Thymus (tissue), 11 donors: ENCODE data around the gene UBE3C. TPM values are rescaled to one million over a fixed set of nuclear protein-coding genes. Genes with fewer than 3 reads are reported as not detected.
"Not testable (repeated sequence)": the region's sequence is repeated elsewhere in the genome, so short reads cannot be mapped to it uniquely, and the experiment has no call there.

ENCODE experiments used
- DNase-seq, 9 donors: peaks; one replicate each; pipeline ENCODE4 v3.0.0-alpha.2; 2013; ENCODE audit warnings: low spot score in 9 of 9, low read depth in 6 of 9, missing footprints in 1 of 9
- H3K27ac ChIP-seq, 2 donors: one replicate each; pipeline ENCODE4 v1.5.1; 2013; ENCODE audit warnings: control low read depth in 1 of 2, low read depth in 1 of 2, low read length in 1 of 2, mild to moderate bottlenecking in 1 of 2, moderate library complexity in 1 of 2
- H3K27me3 ChIP-seq, 2 donors: one replicate each; pipeline ENCODE4 v1.5.1; 2013; ENCODE audit warnings: low read length in 1 of 2; ENCODE audit not compliant: control insufficient read depth in 2 of 2, insufficient read depth in 1 of 2
- H3K36me3 ChIP-seq, 2 donors: one replicate each; pipeline ENCODE4 v1.5.1; 2013; ENCODE audit warnings: low read length in 1 of 2, mild to moderate bottlenecking in 1 of 2, moderate library complexity in 1 of 2; ENCODE audit not compliant: control insufficient read depth in 2 of 2, insufficient read depth in 2 of 2
- H3K4me1 ChIP-seq, 2 donors: one replicate each; pipeline ENCODE4 v1.5.1; 2013; ENCODE audit warnings: low read length in 2 of 2; ENCODE audit not compliant: control insufficient read depth in 2 of 2, insufficient read depth in 2 of 2
- H3K4me3 ChIP-seq, 2 donors: one replicate each; pipeline ENCODE4 v1.5.1; 2013; ENCODE audit warnings: low read length in 2 of 2, control low read depth in 1 of 2, mild to moderate bottlenecking in 1 of 2
- H3K9me3 ChIP-seq, 2 donors: one replicate each; pipeline ENCODE4 v1.5.1; 2013; ENCODE audit warnings: low read length in 1 of 2, mild to moderate bottlenecking in 1 of 2; ENCODE audit not compliant: control insufficient read depth in 2 of 2, insufficient read depth in 1 of 2
- WGBS: extraction: QIAGEN DNeasy Blood & Tissue Kit; methylation state at CpG from one replicate; pipeline ENCODE4 v1.1.7; 2013; 5-methylcytosine and 5-hydroxymethylcytosine counted together
- polyA plus RNA-seq: library from polyadenylated mRNA; stranded (reverse); fragments of 200-250 nt; gene quantifications from one replicate; pipeline ENCODE4 v1.2.3, GENCODE V29; 2013
- total RNA-seq: library from RNA; stranded (reverse); fragments of 120-200 nt; gene quantifications from one replicate; pipeline ENCODE4 v1.2.4, GENCODE V29; 2013
- donor health status: healthy.

UBE3C gene
- total and polyA plus RNA-seq, 2 donors: 19.6 to 25.6 TPM

DNA sequence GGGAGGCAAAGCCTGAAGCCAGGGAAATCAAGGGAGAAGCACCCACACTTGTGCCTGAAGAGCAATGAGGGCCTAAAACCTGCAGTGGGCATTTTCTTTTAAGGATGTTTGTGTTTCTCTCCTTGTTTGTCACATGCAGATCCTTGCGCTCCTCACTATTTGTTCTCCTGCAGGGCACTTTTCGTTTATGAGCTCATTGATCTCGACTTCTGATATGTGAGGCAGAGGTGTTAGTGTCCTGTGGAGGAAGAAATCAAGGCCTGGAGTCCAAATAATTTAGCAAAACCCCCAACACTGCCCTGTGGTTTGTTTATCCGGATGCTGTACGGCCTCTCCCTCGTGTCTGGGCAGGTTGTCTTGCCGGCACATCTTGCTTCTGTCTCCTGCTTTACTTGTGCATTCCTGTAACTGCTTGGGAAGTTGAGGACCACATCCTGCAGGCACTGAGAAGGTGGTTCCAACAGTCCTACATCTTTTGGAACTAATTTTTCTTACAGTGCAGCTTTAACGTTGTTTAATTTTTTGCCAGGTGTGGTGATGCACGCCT is 13.7 kb downstream of the UBE3C start:
- H3K27me3 ChIP-seq: no peaks in the 10 kb centered on the region

DNA sequence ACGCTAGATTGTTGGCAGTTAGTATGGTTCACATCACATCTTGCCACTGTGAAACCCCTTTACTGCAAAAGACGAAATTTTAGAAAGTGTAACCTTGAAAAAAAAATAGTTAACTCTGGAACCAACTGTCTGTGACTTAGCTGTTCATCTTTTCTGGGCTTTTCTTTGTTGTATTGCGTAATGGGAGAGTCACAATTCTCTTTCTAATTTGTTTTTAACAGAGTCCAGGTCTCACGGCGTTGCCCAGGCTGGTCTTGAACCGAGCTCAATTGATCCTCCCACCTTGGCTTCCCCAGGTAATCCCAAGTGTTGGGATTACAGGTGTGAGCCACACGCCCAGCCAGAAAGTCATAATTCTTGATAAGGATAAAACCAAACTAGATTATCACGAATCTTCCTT is 14.5 kb downstream of the UBE3C start:
- no peak for DNase-seq
- no peaks in the 10 kb centered on the region for H3K4me1 ChIP-seq
- H3K9me3 ChIP-seq: no peaks in the 10 kb centered on the region
- peaks cover 4 to 8% of the 10 kb centered on the region in 2 donors for H3K36me3 ChIP-seq
- H3K4me3 ChIP-seq: no peak overlapping the region
- no peaks in the 10 kb centered on the region for H3K27me3 ChIP-seq
- no peak overlapping the region for H3K27ac ChIP-seq
- WGBS: 92% methylated on average over 8 of the region's 8 CpGs

More for the DNA sequence above, 13.7 kb downstream of the UBE3C start:
- no peak overlapping the region for H3K27ac ChIP-seq
- 97% methylated on average over 9 of the region's 9 CpGs for WGBS
- H3K9me3 ChIP-seq: no peaks in the 10 kb centered on the region
- H3K4me3 ChIP-seq: no peak overlapping the region
- peaks cover 4 to 8% of the 10 kb centered on the region in 2 donors for H3K36me3 ChIP-seq
- no peaks in the 10 kb centered on the region for H3K4me1 ChIP-seq
- DNase-seq: no peak

DNA sequence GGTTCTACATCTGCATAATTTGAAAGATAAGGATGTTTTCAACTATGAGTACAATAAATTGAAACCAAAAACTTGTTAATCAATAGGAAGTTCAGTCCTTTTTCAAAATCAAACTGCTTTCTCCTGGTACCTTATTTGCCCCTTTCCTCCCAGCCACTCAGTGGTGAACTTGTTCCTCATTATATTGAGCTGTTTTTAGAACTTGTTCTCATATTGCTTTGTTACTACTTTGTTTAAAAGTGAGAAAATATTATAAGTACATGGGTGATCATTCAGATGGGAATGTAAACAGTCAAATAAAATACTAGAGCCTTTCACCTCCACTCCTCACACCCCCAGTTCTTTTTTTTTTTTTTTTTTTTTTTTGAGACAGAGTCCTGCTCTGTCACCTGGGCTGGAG is 17.2 kb downstream of the UBE3C start:
- Histone ChIP-seq H3K4me3 (no peak overlapping the region), H3K27ac (no peak overlapping the region), H3K4me1 (no peaks in the 10 kb centered on the region), H3K36me3 (peaks cover 4 to 5% of the 10 kb centered on the region in 2 donors), H3K9me3 (no peaks in the 10 kb centered on the region), H3K27me3 (no peaks in the 10 kb centered on the region)
- no peak for DNase-seq

DNA sequence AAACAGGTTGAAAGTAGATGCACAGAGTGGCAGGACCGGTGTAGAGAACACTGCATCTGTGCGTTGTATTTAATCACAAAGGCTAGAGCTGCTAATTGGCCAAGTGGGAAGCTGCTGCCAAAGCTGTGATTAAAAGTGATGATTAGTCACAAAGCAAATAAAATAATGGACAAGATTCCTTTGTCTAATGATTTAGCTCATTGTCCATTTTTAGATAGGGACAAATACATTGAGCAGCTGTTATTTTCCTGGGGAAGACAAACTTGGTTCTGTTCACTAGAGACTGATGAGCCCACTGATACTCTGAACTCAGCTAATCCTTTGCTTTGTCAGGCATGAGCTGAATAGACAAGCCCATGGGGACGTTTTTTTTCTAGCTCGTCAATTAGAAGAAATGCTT is 19.7 kb downstream of the UBE3C start:
- H3K4me3 ChIP-seq: no peak overlapping the region
- no peak overlapping the region for H3K27ac ChIP-seq
- WGBS: 97% methylated on average over 4 of the region's 4 CpGs
- H3K4me1 ChIP-seq: no peaks in the 10 kb centered on the region
- H3K27me3 ChIP-seq: no peaks in the 10 kb centered on the region
- no peak for DNase-seq
- no peaks in the 10 kb centered on the region for H3K9me3 ChIP-seq
- H3K36me3 ChIP-seq: peaks cover 5 to 6% of the 10 kb centered on the region in 2 donors

DNA sequence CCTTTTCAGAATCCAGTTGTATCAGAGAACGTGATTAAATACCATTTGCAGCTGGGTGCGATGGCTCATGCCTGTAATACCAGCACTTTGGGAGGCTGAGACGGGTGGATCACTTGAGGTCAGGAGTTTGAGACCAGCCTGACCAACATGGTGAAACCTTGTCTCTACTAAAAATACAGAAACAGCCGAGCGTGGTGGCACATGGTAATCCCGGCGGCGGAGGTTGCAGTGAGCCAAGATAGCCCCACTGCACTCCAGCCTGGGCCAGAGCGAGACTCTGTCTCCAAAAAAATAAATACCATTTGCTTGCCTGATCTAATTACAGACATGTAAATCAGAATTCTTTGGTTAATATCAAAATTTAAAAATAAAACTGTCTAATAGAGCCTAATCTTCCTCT is 20.8 kb downstream of the UBE3C start:
- H3K4me3 ChIP-seq, H3K27me3 ChIP-seq, H3K9me3 ChIP-seq, H3K27ac ChIP-seq, H3K36me3 ChIP-seq, DNase-seq, H3K4me1 ChIP-seq: not testable (repeated sequence)
- 92% methylated on average over 9 of the region's 9 CpGs for WGBS

DNA sequence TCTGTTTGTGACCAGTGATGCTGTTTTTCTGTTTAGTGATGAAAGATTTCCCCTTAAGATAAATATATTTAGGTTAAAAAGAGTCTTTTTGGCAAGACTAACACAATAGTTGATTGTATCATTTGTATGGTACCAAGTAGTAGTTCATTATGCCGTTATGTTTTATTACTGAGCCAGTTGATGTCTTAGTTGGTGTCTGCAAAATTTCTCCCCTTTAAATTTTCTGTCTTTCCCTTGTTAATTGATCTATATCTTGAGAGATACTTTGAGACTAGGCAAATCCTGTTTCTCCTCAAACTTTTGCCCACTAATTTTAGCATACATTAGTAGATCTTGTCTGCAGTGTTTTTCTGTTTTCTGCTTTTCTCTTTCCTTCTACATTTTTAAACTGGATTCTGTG is 21.7 kb downstream of the UBE3C start:
- Histone ChIP-seq H3K27me3 (no peaks in the 10 kb centered on the region), H3K4me1 (no peaks in the 10 kb centered on the region), H3K4me3 (no peak overlapping the region), H3K36me3 (peaks cover 9 to 16% of the 10 kb centered on the region in 2 donors), H3K27ac (no peak overlapping the region), H3K9me3 (no peaks in the 10 kb centered on the region)
- DNase-seq: no peak
- 100% methylated on average over 1 of the region's 1 CpG for WGBS

DNA sequence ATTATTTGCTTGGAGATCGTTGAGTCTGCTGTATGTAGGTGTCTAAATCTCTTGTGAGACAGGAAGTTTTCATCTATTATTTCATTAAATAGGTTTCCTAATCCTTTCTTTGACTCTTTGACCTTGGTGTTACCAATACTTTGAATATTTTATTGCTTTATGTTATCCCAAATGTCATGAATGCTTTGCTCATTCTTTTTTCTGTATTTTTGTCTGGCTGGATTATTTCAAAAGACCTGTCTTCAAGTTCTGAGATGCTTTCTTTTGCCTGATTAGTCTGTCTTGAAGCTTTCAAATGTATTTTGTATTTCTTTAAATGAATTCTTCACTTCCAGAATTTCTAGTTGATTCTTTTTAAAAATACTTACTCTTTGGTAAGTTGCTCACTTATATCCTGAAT is 27.3 kb downstream of the UBE3C start:
- WGBS: 94% methylated on average over 1 of the region's 1 CpG
- Histone ChIP-seq H3K4me1 (no peaks in the 10 kb centered on the region), H3K9me3 (peaks cover 0 to 3% of the 10 kb centered on the region in 2 donors), H3K27me3 (no peaks in the 10 kb centered on the region), H3K36me3 (peaks cover 31 to 42% of the 10 kb centered on the region in 2 donors), H3K4me3 (no peak overlapping the region), H3K27ac (no peak overlapping the region)
- no peak for DNase-seq

DNA sequence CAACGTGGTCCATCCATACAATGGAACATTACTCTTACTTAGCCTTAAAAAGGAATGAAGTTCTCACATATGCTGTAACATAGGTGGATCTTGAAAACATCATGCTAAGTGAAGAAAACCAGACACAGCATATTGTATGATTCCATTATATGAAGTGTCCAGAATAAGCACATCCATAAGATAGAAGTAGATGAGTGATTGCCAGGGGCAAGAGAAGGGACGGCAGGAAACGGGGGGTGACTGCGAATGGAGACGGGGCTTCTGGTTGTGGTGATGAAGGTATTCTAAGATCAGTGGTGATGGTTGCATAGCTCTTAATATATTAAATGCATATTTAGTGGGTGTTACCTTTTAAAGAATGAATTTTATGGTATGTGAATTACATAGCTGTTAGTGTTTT is 29.8 kb downstream of the UBE3C start:
- Histone ChIP-seq H3K4me1 (no peaks in the 10 kb centered on the region), H3K36me3 (peaks cover 45 to 55% of the 10 kb centered on the region in 2 donors), H3K4me3 (no peak overlapping the region), H3K27ac (no peak overlapping the region), H3K9me3 (peaks cover 0 to 3% of the 10 kb centered on the region in 2 donors), H3K27me3 (no peaks in the 10 kb centered on the region)
- DNase-seq: no peak
- WGBS: 97% methylated on average over 5 of the region's 5 CpGs

DNA sequence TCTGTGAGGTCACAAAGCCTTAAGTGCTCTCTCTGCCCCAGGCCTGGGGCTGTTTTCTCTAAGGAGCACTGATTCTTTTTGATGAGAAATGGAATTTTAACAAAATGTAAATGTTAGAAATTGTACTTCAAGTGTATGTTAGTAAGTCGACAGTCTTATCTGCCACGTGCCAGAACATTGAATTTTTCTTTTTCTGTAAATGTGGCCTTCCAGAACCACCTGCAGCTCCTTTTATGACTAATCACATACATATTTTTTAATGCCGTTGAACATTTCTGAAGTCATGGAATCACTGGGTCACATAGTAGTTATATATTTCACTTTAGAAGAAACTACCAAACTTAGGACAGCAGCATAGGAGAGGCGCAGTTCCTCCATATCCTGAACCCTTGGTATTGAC is 38.0 kb downstream of the UBE3C start:
- DNase-seq: no peak
- Histone ChIP-seq H3K27ac (no peak overlapping the region), H3K36me3 (peaks cover 35 to 73% of the 10 kb centered on the region in 2 donors), H3K4me1 (no peaks in the 10 kb centered on the region), H3K27me3 (no peaks in the 10 kb centered on the region), H3K9me3 (no peaks in the 10 kb centered on the region), H3K4me3 (no peak overlapping the region)
- 97% methylated on average over 4 of the region's 4 CpGs for WGBS
